H1 (cell line): ENCODE data around the gene SLC37A2.

ENCODE experiments used
- CTCF ChIP-seq, 3 experiments: IDR thresholded peaks; 1 replicate in 2 of 3; 2 replicates in 1 of 3; pipeline versions ENCODE4 v1.5.1 to v1.6.1; 2011; ENCODE audit warnings: low read length in 3 of 3, mild to moderate bottlenecking in 3 of 3, inconsistent platforms in 2 of 3, low read depth in 1 of 3, moderate library complexity in 1 of 3; ENCODE audit not compliant: insufficient read depth in 1 of 3; ENCODE audit errors: control extremely low read depth in 1 of 3
- EZH2 ChIP-seq: fragments of 200-600 bp; sonication (generic); IDR thresholded peaks from 2 replicates; pipeline ENCODE4 v1.7.1; 2012; ENCODE audit warnings: low read depth, mild to moderate bottlenecking, moderate library complexity, low read length, inconsistent platforms; ENCODE audit not compliant: severe bottlenecking
- POLR2A ChIP-seq, 2 experiments: IDR thresholded peaks; 1 replicate in 1 of 2; 2 replicates in 1 of 2; pipeline ENCODE4 v1.6.1; 2011; ENCODE audit warnings: low read depth in 2 of 2, low read length in 2 of 2, mild to moderate bottlenecking in 2 of 2; ENCODE audit errors: control extremely low read depth in 1 of 2
- POLR2AphosphoS5 ChIP-seq: IDR thresholded peaks from 2 replicates; pipeline ENCODE4 v1.6.1; 2011; ENCODE audit warnings: low read depth, low read length
- SUZ12 ChIP-seq: fragments of 200-600 bp; sonication (generic); IDR thresholded peaks from 2 replicates; pipeline ENCODE4 v1.6.1; 2012; ENCODE audit warnings: mild to moderate bottlenecking, inconsistent platforms, low read length, moderate library complexity, mixed read lengths

DNA sequence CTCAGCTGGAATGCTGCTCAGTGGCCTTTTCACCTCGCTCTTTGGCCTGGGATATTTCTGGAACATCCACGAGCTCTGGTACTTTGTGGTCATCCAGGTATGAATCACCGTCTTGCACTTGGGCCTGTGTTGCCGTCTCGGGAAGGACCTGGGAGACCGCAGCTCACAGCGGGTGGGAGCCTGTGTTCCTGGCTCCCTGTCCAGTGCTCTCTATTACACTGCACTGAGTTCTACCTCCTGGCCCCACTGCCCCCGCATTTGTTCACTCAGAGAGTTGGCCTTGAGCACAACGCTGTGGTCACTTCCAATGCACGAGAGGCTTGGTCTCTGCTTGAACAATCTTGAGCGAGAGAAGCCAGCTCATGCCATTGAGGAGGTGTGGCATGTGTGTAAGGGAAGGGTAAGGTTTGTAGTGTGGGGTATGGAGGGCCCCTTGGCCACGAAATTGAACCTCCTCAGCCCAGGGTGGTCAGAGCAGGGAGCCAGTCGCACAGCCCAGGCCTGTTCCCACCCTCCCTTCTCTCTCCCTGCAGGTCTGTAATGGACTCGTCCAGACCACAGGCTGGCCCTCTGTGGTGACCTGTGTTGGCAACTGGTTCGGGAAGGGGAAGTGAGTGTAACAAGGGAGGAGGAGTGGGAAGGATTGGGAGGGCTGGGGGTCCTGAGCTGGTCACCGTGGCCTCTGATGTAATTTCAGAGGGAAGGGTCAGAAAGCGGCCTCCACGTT lies 16.2 kb downstream of the SLC37A2 start:
- TF ChIP-seq POLR2AphosphoS5: no peak
- TF ChIP-seq CTCF (IDR thresholded peaks at IDR 0.05; ENCODE audit: control extremely low read depth in 1 of 3, insufficient read depth in 1 of 3, low read depth in 1 of 3, low read length in 3 of 3): no peak
- no peak for TF ChIP-seq EZH2
- no peak for TF ChIP-seq SUZ12
- no peak for TF ChIP-seq POLR2A (IDR thresholded peaks at IDR 0.05; ENCODE audit: control extremely low read depth in 1 of 2, low read depth in 2 of 2, low read length in 2 of 2)
